Measurements from ENCODE around the gene PIGQ. TPM values are rescaled to one million over a fixed set of nuclear protein-coding genes. Genes with fewer than 3 reads are reported as not detected.

Gene PIGQ
- total RNA-seq, 4 donors from 2014 or later = 30.4 to 42.4 (median 36.8) TPM

GRCh38 chr16:633336-634050 is 63.7 kb downstream of the PIGQ start:
- TF ChIP-seq CTCF (IDR thresholded peaks at IDR 0.05) (no peak), EP300 (IDR thresholded peaks at IDR 0.05) (no peak), POLR2A (IDR thresholded peaks at IDR 0.05) (no peak), POLR2AphosphoS5 (IDR thresholded peaks at IDR 0.05) (no peak)
- WGBS, 2 donors (ENCODE audit: low coverage in 1 of 2) = 94% methylated on average over 11 of the region's 74 CpGs; no CpG with 5 or more reads in 1 of the 2 donors
- H3K27me3 ChIP-seq = peaks cover 19% of the 10 kb centered on the region
- H3K4me3 ChIP-seq = no peak overlapping the region
- peaks cover 0 to 34% of the 10 kb centered on the region in 2 donors for H3K36me3 ChIP-seq
- no peak overlapping the region for H3K27ac ChIP-seq
- ATAC-seq = no peak
- H3K9me3 ChIP-seq = no peaks in the 10 kb centered on the region
- peaks cover 2 to 58% (median 35%) of the 10 kb centered on the region in 3 donors for H3K4me1 ChIP-seq

Small RNAs within 50 kb of the gene (small RNA-seq; reads per million reads assigned to genes)
- 0 to 1.1 (median 0.35) reads per million in 4 donors for gene MIR3176
- gene MIR5587 = 0 to 0.86 (median 0.06) reads per million in 4 donors
- 0 reads per million in 4 donors for gene Z98883.1

Other genes with a start within 250 kb of the PIGQ start
- 10 to 100 TPM; 26.0 to 58.8 (median 32.9) TPM for gene AXIN1, start 217.2 kb upstream of the PIGQ start, total RNA-seq
- 10 to 100 TPM; 47.7 to 93.5 (median 55.8) TPM for gene MRPL28, start 199.4 kb upstream of the PIGQ start, total RNA-seq
- gene PGAP6, start 188.0 kb upstream of the PIGQ start, total RNA-seq = 10 to 100 TPM; 19.9 to 47.6 (median 24.3) TPM
- gene NME4, start 172.8 kb upstream of the PIGQ start, total RNA-seq = 100 to 1,000 TPM in 3 of 4 donors, 10 to 100 TPM in 1; 61.1 to 169 (median 136) TPM
- gene DECR2, start 168.1 kb upstream of the PIGQ start, total RNA-seq = 10 to 100 TPM; 11.7 to 25.4 (median 19.9) TPM
- gene RAB11FIP3, start 144.3 kb upstream of the PIGQ start, total RNA-seq = 10 to 100 TPM; 47.4 to 88.9 (median 58.6) TPM
- gene CAPN15, start 42.3 kb upstream of the PIGQ start, total RNA-seq = 10 to 100 TPM; 21.8 to 42.7 (median 29.2) TPM
- not detected for gene PRR35, start 9.6 kb upstream of the PIGQ start, total RNA-seq
- 1 to 10 TPM in 2 of 4 donors, under 1 TPM in 2; 0.47 to 2.9 (median 0.87) TPM for gene NHLRC4, start 3.0 kb upstream of the PIGQ start, total RNA-seq
- gene RAB40C, start 20.1 kb downstream of the PIGQ start, total RNA-seq = 10 to 100 TPM; 17.7 to 28.3 (median 22.1) TPM
- gene WFIKKN1, start 61.0 kb downstream of the PIGQ start, total RNA-seq = under 1 TPM in 3 of 4 donors, not detected in 1; 0.17 to 0.93 (median 0.35) TPM
- 100 to 1,000 TPM in 3 of 4 donors, 10 to 100 TPM in 1; 94.8 to 146 (median 112) TPM for gene METTL26, start 66.3 kb downstream of the PIGQ start, total RNA-seq
- gene MCRIP2, start 71.9 kb downstream of the PIGQ start, total RNA-seq = 10 to 100 TPM; 25.4 to 70.0 (median 51.9) TPM
- gene WDR90, start 79.4 kb downstream of the PIGQ start, total RNA-seq = 10 to 100 TPM in 3 of 4 donors, 1 to 10 TPM in 1; 8.5 to 21.2 (median 16.8) TPM
- 10 to 100 TPM; 50.2 to 64.0 (median 55.0) TPM for gene RHOT2, start 98.2 kb downstream of the PIGQ start, total RNA-seq
- gene RHBDL1, start 105.7 kb downstream of the PIGQ start, total RNA-seq = 1 to 10 TPM in 3 of 4 donors, not detected in 1; 1.1 to 1.5 (median 1.3) TPM
- 100 to 1,000 TPM; 161 to 212 (median 179) TPM for gene STUB1, start 110.4 kb downstream of the PIGQ start, total RNA-seq
- gene JMJD8, start 114.4 kb downstream of the PIGQ start, total RNA-seq = 100 to 1,000 TPM in 1 of 4 donors, 10 to 100 TPM in 3; 70.2 to 109 (median 90.5) TPM
- 10 to 100 TPM in 1 of 4 donors, 1 to 10 TPM in 3; 8.1 to 16.7 (median 9.6) TPM for gene WDR24, start 120.4 kb downstream of the PIGQ start, total RNA-seq
- 1 to 10 TPM in 1 of 4 donors, under 1 TPM in 3; 0.27 to 1.4 (median 0.35) TPM for gene FBXL16, start 135.8 kb downstream of the PIGQ start, total RNA-seq
- 10 to 100 TPM; 22.6 to 77.7 (median 63.8) TPM for gene METRN, start 145.2 kb downstream of the PIGQ start, total RNA-seq
- gene ANTKMT, start 151.2 kb downstream of the PIGQ start, total RNA-seq = 10 to 100 TPM; 23.5 to 46.2 (median 31.0) TPM
- gene CCDC78, start 156.5 kb downstream of the PIGQ start, total RNA-seq = under 1 TPM in 1 of 4 donors, not detected in 3; 0.13 TPM
- gene HAGHL, start 157.1 kb downstream of the PIGQ start, total RNA-seq = 1 to 10 TPM; 1.1 to 4.8 (median 2.8) TPM
- 10 to 100 TPM; 18.5 to 46.7 (median 25.6) TPM for gene CIAO3, start 171.0 kb downstream of the PIGQ start, total RNA-seq
- gene MSLN, start 190.8 kb downstream of the PIGQ start, total RNA-seq = 1 to 10 TPM in 1 of 4 donors, under 1 TPM in 1, not detected in 2; 0.73 to 7.2 TPM
- gene RPUSD1, start 218.4 kb downstream of the PIGQ start, total RNA-seq = 10 to 100 TPM; 13.4 to 25.8 (median 22.1) TPM
- 10 to 100 TPM in 2 of 4 donors, 1 to 10 TPM in 2; 4.6 to 10.9 (median 8.3) TPM for gene CHTF18, start 218.7 kb downstream of the PIGQ start, total RNA-seq
- gene GNG13, start 230.8 kb downstream of the PIGQ start, total RNA-seq = not detected